Nephron (organoid): ENCODE data around the gene PRKD1.

ENCODE experiments used
- H3K27ac Mint-ChIP-seq, 3 experiments: 2 replicates each; pipeline ENCODE4 v1.8.0; 2020; ENCODE audit warnings: mixed read lengths in 3 of 3, mild to moderate bottlenecking in 2 of 3, moderate library complexity in 1 of 3
- H3K27me3 Mint-ChIP-seq: 2 replicates; pipeline ENCODE4 v1.8.0; 2021; ENCODE audit warnings: low read depth, mild to moderate bottlenecking, moderate library complexity, mixed read lengths
- H3K36me3 Mint-ChIP-seq: 2 replicates; pipeline ENCODE4 v1.8.0; 2020; ENCODE audit warnings: low read depth, mixed read lengths
- H3K4me1 Mint-ChIP-seq: 2 replicates; pipeline ENCODE4 v1.8.0; 2020; ENCODE audit warnings: mixed read lengths
- H3K4me3 Mint-ChIP-seq, 3 experiments: 2 replicates each; pipeline ENCODE4 v1.8.0; 2020; ENCODE audit warnings: mild to moderate bottlenecking in 3 of 3, mixed read lengths in 3 of 3, moderate library complexity in 2 of 3
- H3K9me3 Mint-ChIP-seq: 2 replicates; pipeline ENCODE4 v1.8.0; 2020; ENCODE audit warnings: mixed read lengths
- CTCF ChIP-seq, 3 experiments: fragments of 200-600 bp; sonication (generic); IDR thresholded peaks; one replicate each; pipeline ENCODE4 v1.5.0; 2021; ENCODE audit warnings: antibody characterized with exemption in 3 of 3; ENCODE audit not compliant: unreplicated experiment in 3 of 3

PRKD1 gene

DNA sequence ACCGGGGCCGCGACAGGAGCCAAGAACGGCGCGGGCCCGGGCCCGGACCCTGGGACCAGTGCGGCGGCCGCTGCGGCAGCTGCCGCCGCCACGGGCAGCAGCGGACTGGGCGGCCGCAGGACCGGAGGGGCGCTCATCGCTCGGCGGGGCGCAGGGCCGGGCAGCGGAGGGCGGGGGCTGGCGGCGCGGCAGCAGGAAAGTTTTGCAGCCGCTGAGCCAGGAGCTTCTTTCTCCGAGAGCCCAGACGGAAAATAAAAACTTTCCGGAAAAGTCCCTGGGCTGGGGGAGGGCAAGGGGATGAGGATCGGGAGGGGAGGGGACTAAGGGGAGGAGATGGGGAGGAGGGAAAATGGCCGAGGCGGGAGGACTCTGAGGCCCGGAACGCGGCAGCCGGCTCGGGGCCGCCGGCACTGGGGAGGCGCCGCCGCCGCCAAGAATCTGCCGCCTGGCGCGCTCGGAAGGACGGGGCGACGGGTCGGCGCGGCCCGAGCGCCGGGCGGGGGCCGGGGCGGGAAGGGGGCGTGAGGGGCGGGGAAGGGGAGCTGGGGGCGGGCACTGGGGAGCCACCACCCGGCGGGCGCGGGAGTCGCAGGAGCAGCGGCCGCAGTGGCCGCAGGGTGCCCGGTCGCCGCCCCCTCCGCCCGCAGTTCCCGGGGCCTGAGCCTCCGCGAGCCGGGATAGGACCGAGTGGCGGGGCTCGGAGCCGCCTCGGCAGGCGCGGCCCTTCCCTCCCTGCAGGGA is at the start of gene PRKD1:
Gene PRKD1, minus strand, starts transcription at position 472 of the 741 bp plus-strand sequence.
- Mint-ChIP-seq H3K27ac (peak within 1 kb of the TSS; percentile 63 to 83 (median 83)), H3K4me1 (peaks cover 27% of the 10 kb centered on the region), H3K27me3 (peaks cover 9% of the 10 kb centered on the region), H3K9me3 (no peaks in the 10 kb centered on the region), H3K4me3 (peak within 1 kb of the TSS; percentile 96 to 98 (median 98)), H3K36me3 (no peaks in the 10 kb centered on the region)
- peak in 2 of 3 experiments; percentile 32 to 36 for TF ChIP-seq CTCF (IDR thresholded peaks at IDR 0.05; ENCODE audit: unreplicated experiment in 3 of 3)

DNA sequence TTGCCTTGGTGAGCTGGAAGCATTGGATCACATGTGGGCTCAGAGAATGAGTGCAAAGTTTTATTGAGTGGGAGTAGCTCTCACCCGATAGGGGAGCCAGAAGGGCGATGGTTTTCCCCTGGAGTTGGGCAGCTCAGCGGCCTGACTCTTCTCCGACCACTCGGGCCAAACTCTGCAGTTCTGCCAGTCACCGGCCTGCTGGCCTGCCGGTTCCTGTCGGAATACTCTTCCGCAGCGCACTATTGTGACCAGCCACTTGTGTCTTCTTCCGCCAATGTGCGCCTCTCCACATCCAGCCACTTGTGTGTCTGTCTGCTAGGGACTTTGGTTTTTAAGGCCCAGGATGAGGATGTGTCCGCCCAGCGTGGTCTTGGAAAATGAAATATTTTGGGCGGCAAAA is 43.5 kb upstream of the PRKD1 start:
- no peaks in the 10 kb centered on the region for H3K27me3 Mint-ChIP-seq
- no peak for TF ChIP-seq CTCF (IDR thresholded peaks at IDR 0.05; ENCODE audit: unreplicated experiment in 3 of 3)
- H3K4me3 Mint-ChIP-seq: no peak overlapping the region
- H3K4me1 Mint-ChIP-seq: no peaks in the 10 kb centered on the region
- no peak overlapping the region for H3K27ac Mint-ChIP-seq
- H3K36me3 Mint-ChIP-seq: no peaks in the 10 kb centered on the region
- no peaks in the 10 kb centered on the region for H3K9me3 Mint-ChIP-seq

- H3K36me3 Mint-ChIP-seq: no peaks in the 10 kb centered on the region
These were observed 27.4 kb upstream of the PRKD1 start for GRCh38 chr14:29955087-29955486.

GRCh38 chr14:29953501-29953900 is 25.9 kb upstream of the PRKD1 start:
- Mint-ChIP-seq H3K4me3 (no peak overlapping the region), H3K27ac (no peak overlapping the region), H3K9me3 (peaks cover 6% of the 10 kb centered on the region), H3K27me3 (peaks cover 6% of the 10 kb centered on the region), H3K36me3 (no peaks in the 10 kb centered on the region), H3K4me1 (no peaks in the 10 kb centered on the region)
- no peak for TF ChIP-seq CTCF (IDR thresholded peaks at IDR 0.05; ENCODE audit: unreplicated experiment in 3 of 3)

More at GRCh38 chr14:29955087-29955486, 27.4 kb upstream of the PRKD1 start:
- Mint-ChIP-seq H3K27me3 (peaks cover 6% of the 10 kb centered on the region), H3K9me3 (peaks cover 6% of the 10 kb centered on the region), H3K4me3 (no peak overlapping the region), H3K27ac (no peak overlapping the region), H3K4me1 (no peaks in the 10 kb centered on the region)
- no peak for TF ChIP-seq CTCF (IDR thresholded peaks at IDR 0.05; ENCODE audit: unreplicated experiment in 3 of 3)

DNA sequence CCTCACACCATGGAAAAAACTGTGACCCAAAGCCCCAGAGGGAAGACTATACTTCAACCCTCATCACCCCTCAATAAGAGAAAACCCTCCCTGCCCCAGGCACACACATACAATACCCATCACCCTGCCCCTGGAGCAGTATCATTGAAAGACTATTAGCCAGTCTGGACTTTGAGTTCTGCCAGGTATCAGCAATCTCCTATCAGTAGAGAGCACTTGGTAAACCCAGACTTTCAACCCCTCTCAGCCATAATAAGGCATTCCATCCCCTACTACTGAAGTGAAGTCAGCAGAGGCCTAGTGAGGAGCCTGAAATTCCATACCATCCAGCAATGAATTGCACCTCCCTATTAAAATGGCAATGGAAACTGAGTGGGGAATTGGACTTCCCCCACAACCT is 16.4 kb upstream of the PRKD1 start:
- TF ChIP-seq CTCF (IDR thresholded peaks at IDR 0.05; ENCODE audit: unreplicated experiment in 3 of 3): no peak

DNA sequence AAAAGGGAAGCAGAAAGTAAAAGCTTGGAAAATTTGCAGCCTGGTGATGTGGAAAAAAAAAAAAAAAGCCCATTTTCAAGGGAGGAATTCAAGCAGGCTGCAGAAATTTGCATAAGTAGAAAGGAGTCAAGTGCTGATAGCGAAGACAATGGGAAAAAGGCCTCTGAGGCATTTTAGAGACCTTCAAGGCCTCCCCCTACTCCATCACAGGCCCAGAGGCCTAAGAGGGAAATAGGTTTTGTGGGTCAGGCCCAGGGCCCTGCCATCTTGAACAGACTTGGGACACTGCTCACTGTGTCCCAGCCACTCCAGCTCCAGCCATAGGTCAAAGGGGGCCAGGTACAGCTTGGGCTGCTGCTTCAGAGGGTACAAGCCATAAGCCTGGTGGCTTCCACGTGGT is 13.8 kb upstream of the PRKD1 start:
- Mint-ChIP-seq H3K27ac (no peak overlapping the region), H3K4me3 (no peak overlapping the region), H3K27me3 (no peaks in the 10 kb centered on the region), H3K9me3 (peaks cover 14% of the 10 kb centered on the region), H3K4me1 (no peaks in the 10 kb centered on the region), H3K36me3 (no peaks in the 10 kb centered on the region)
- TF ChIP-seq CTCF (IDR thresholded peaks at IDR 0.05; ENCODE audit: unreplicated experiment in 3 of 3): no peak

More for the DNA sequence above, 16.4 kb upstream of the PRKD1 start:
- H3K4me1 Mint-ChIP-seq: no peaks in the 10 kb centered on the region
- H3K27ac Mint-ChIP-seq: no peak overlapping the region
- no peaks in the 10 kb centered on the region for H3K27me3 Mint-ChIP-seq
- H3K9me3 Mint-ChIP-seq: peaks cover 18% of the 10 kb centered on the region
- H3K36me3 Mint-ChIP-seq: no peaks in the 10 kb centered on the region
- no peak overlapping the region for H3K4me3 Mint-ChIP-seq
